ENCODE data around the gene ERICH6B. TPM values are rescaled to one million over a fixed set of nuclear protein-coding genes. Genes with fewer than 3 reads are reported as not detected.

Gene ERICH6B
- polyA plus RNA-seq, 3 donors: not detected

- WGBS, 3 donors: 87 to 92% (median 91%) methylated on average over 4 of the region's 4 CpGs
- H3K27ac ChIP-seq (ENCODE audit: low read depth, low read length): no peak overlapping the region
Observed at GRCh38 chr13:45603338-45603737, 12.2 kb downstream of the ERICH6B start.

GRCh38 chr13:45602183-45603170 lies 13.1 kb downstream of the ERICH6B start:
- 56 to 62% (median 56%) methylated on average over 4 of the region's 4 CpGs for WGBS, 3 donors

GRCh38 chr13:45601680-45602079 lies 13.9 kb downstream of the ERICH6B start:
- WGBS, 3 donors: 77 to 88% (median 84%) methylated on average over 2 of the region's 2 CpGs
- no peak overlapping the region for H3K27ac ChIP-seq (ENCODE audit: low read depth, low read length)

More at GRCh38 chr13:45602183-45603170, 13.1 kb downstream of the ERICH6B start:
- no peak overlapping the region for H3K27ac ChIP-seq (ENCODE audit: low read depth, low read length)

- H3K27ac ChIP-seq (ENCODE audit: low read depth, low read length): no peak overlapping the region
- WGBS, 3 donors: 90 to 96% (median 93%) methylated on average over 4 of the region's 4 CpGs
Observed at GRCh38 chr13:45598597-45598996, 16.9 kb downstream of the ERICH6B start.

GRCh38 chr13:45596800-45597475 lies 18.6 kb downstream of the ERICH6B start:
- H3K27ac ChIP-seq (ENCODE audit: low read depth, low read length): no peak overlapping the region
- WGBS, 3 donors: 73 to 85% (median 78%) methylated on average over 2 of the region's 2 CpGs

GRCh38 chr13:45595965-45596364 lies 19.6 kb downstream of the ERICH6B start:
- no peak overlapping the region for H3K27ac ChIP-seq (ENCODE audit: low read depth, low read length)
- 46 to 63% (median 58%) methylated on average over 2 of the region's 2 CpGs for WGBS, 3 donors

GRCh38 chr13:45594764-45595163 lies 20.8 kb downstream of the ERICH6B start:
- H3K27ac ChIP-seq (ENCODE audit: low read depth, low read length): no peak overlapping the region
- WGBS, 3 donors: 38 to 56% (median 52%) methylated on average over 3 of the region's 3 CpGs

GRCh38 chr13:45594227-45594626 lies 21.3 kb downstream of the ERICH6B start:
- no peak overlapping the region for H3K27ac ChIP-seq (ENCODE audit: low read depth, low read length)

GRCh38 chr13:45592758-45593157 lies 22.8 kb downstream of the ERICH6B start:
- H3K27ac ChIP-seq (ENCODE audit: low read depth, low read length): no peak overlapping the region
- 81 to 93% (median 88%) methylated on average over 2 of the region's 2 CpGs for whole genome bisulfite sequencing, 3 donors

More at GRCh38 chr13:45594227-45594626, 21.3 kb downstream of the ERICH6B start:
- 56 to 89% (median 83%) methylated on average over 2 of the region's 2 CpGs for WGBS, 3 donors

GRCh38 chr13:45590066-45590465 lies 25.5 kb downstream of the ERICH6B start:
- WGBS, 3 donors: 59 to 77% (median 65%) methylated on average over 4 of the region's 4 CpGs
- no peak overlapping the region for H3K27ac ChIP-seq (ENCODE audit: low read depth, low read length)

GRCh38 chr13:45587897-45588296 lies 27.6 kb downstream of the ERICH6B start:
- WGBS, 3 donors: 93 to 100% (median 95%) methylated on average over 1 of the region's 1 CpG
- no peak overlapping the region for H3K27ac ChIP-seq (ENCODE audit: low read depth, low read length)

GRCh38 chr13:45584816-45585215 lies 30.7 kb downstream of the ERICH6B start:
- WGBS, 3 donors: 79 to 86% (median 84%) methylated on average over 6 of the region's 6 CpGs

GRCh38 chr13:45582408-45583076 lies 33.0 kb downstream of the ERICH6B start:
- WGBS, 3 donors: 45 to 60% (median 47%) methylated on average over 3 of the region's 3 CpGs
- H3K27ac ChIP-seq (ENCODE audit: low read depth, low read length): no peak overlapping the region

More at GRCh38 chr13:45584816-45585215, 30.7 kb downstream of the ERICH6B start:
- H3K27ac ChIP-seq (ENCODE audit: low read depth, low read length): no peak overlapping the region

- no peak overlapping the region for H3K27ac ChIP-seq (ENCODE audit: low read depth, low read length)
- WGBS, 3 donors: 62 to 84% (median 81%) methylated on average over 4 of the region's 4 CpGs
Observed at GRCh38 chr13:45576466-45576865, 39.1 kb downstream of the ERICH6B start.

GRCh38 chr13:45575830-45576180 lies 39.7 kb downstream of the ERICH6B start:
- H3K27ac ChIP-seq (ENCODE audit: low read depth, low read length): no peak overlapping the region
- 56 to 79% (median 66%) methylated on average over 1 of the region's 1 CpG for WGBS, 3 donors

- WGBS, 3 donors: 83 to 89% (median 89%) methylated on average over 16 of the region's 16 CpGs
- H3K27ac ChIP-seq (ENCODE audit: low read depth, low read length): no peak overlapping the region
Observed at GRCh38 chr13:45575146-45575829, 40.3 kb downstream of the ERICH6B start.

GRCh38 chr13:45565331-45565730 lies 50.2 kb downstream of the ERICH6B start:
- H3K27ac ChIP-seq (ENCODE audit: low read depth, low read length): no peak overlapping the region

- 41 to 61% (median 51%) methylated on average over 3 of the region's 3 CpGs for WGBS, 3 donors
Observed at GRCh38 chr13:45564133-45564776, 51.3 kb downstream of the ERICH6B start.

More at GRCh38 chr13:45564133-45564776, 51.3 kb downstream of the ERICH6B start:
- no peak overlapping the region for H3K27ac ChIP-seq (ENCODE audit: low read depth, low read length)
